ENCODE data around the gene SBSN.

SBSN gene

GRCh38 chr19:35519291-35519690, 8.8 kb downstream of the SBSN start:
- Histone ChIP-seq H3K4me1 (ENCODE audit: insufficient read depth, low read length, poor library complexity, severe bottlenecking) (no peaks in the 10 kb centered on the region), H3K27me3 (ENCODE audit: insufficient read depth, low read length, poor library complexity, severe bottlenecking) (no peaks in the 10 kb centered on the region), H3K4me3 (ENCODE audit: low read length, poor library complexity, severe bottlenecking) (no peak overlapping the region), H3K9me3 (ENCODE audit: insufficient read depth, low read depth, low read length) (no peaks in the 10 kb centered on the region), H3K9ac (ENCODE audit: low read depth, low read length, poor library complexity, severe bottlenecking) (no peak overlapping the region), H3K36me3 (ENCODE audit: insufficient read depth, low read length) (no peaks in the 10 kb centered on the region), H3F3A (ENCODE audit: low read depth) (no peaks in the 10 kb centered on the region), H3K9me2 (replicated peaks; ENCODE audit: low read depth, low read length) (no peaks in the 10 kb centered on the region), H3K79me2 (ENCODE audit: insufficient read depth, low read length) (no peaks in the 10 kb centered on the region), H4K20me1 (ENCODE audit: insufficient read depth, low read length, poor library complexity, severe bottlenecking) (no peaks in the 10 kb centered on the region), H3K4me2 (ENCODE audit: low read depth, low read length, poor library complexity, severe bottlenecking) (no peak overlapping the region), H2AFZ (ENCODE audit: low read length) (no peak overlapping the region)
- TF ChIP-seq EZH2phosphoT487 (IDR thresholded peaks at IDR 0.05; ENCODE audit: borderline replicate concordance): no peak
- TF ChIP-seq CTCF (conservative IDR thresholded peaks at IDR 0.05; ENCODE audit: low read length): no peak

- Histone ChIP-seq H3K79me2 (ENCODE audit: insufficient read depth, low read length) (no peaks in the 10 kb centered on the region), H2AFZ (ENCODE audit: low read length) (no peak overlapping the region), H3K9me3 (ENCODE audit: insufficient read depth, low read depth, low read length) (no peaks in the 10 kb centered on the region), H3K4me3 (ENCODE audit: low read length, poor library complexity, severe bottlenecking) (no peak overlapping the region), H4K20me1 (ENCODE audit: insufficient read depth, low read length, poor library complexity, severe bottlenecking) (no peaks in the 10 kb centered on the region), H3K4me2 (ENCODE audit: low read depth, low read length, poor library complexity, severe bottlenecking) (no peak overlapping the region), H3K4me1 (ENCODE audit: insufficient read depth, low read length, poor library complexity, severe bottlenecking) (no peaks in the 10 kb centered on the region), H3K9ac (ENCODE audit: low read depth, low read length, poor library complexity, severe bottlenecking) (no peak overlapping the region), H3F3A (ENCODE audit: low read depth) (no peaks in the 10 kb centered on the region), H3K27me3 (ENCODE audit: insufficient read depth, low read length, poor library complexity, severe bottlenecking) (no peaks in the 10 kb centered on the region), H3K9me2 (replicated peaks; ENCODE audit: low read depth, low read length) (no peaks in the 10 kb centered on the region), H3K36me3 (ENCODE audit: insufficient read depth, low read length) (no peaks in the 10 kb centered on the region)
- TF ChIP-seq CTCF (conservative IDR thresholded peaks at IDR 0.05; ENCODE audit: low read length): no peak
- no peak for TF ChIP-seq EZH2phosphoT487 (IDR thresholded peaks at IDR 0.05; ENCODE audit: borderline replicate concordance)
These were observed 9.8 kb downstream of the SBSN start for GRCh38 chr19:35518313-35518712.

- TF ChIP-seq CTCF (conservative IDR thresholded peaks at IDR 0.05; ENCODE audit: low read length) (no peak), EZH2phosphoT487 (IDR thresholded peaks at IDR 0.05; ENCODE audit: borderline replicate concordance) (no peak)
- no peaks in the 10 kb centered on the region for H3K79me2 ChIP-seq (ENCODE audit: insufficient read depth, low read length)
- H3K4me2 ChIP-seq (ENCODE audit: low read depth, low read length, poor library complexity, severe bottlenecking): no peak overlapping the region
- H3K9me3 ChIP-seq (ENCODE audit: insufficient read depth, low read depth, low read length): no peaks in the 10 kb centered on the region
- no peaks in the 10 kb centered on the region for H3K27me3 ChIP-seq (ENCODE audit: insufficient read depth, low read length, poor library complexity, severe bottlenecking)
- no peaks in the 10 kb centered on the region for H3K4me1 ChIP-seq (ENCODE audit: insufficient read depth, low read length, poor library complexity, severe bottlenecking)
- H4K20me1 ChIP-seq (ENCODE audit: insufficient read depth, low read length, poor library complexity, severe bottlenecking): no peaks in the 10 kb centered on the region
- H3F3A ChIP-seq (ENCODE audit: low read depth): no peaks in the 10 kb centered on the region
- no peak overlapping the region for H2AFZ ChIP-seq (ENCODE audit: low read length)
- no peaks in the 10 kb centered on the region for H3K9me2 ChIP-seq (replicated peaks; ENCODE audit: low read depth, low read length)
- H3K4me3 ChIP-seq (ENCODE audit: low read length, poor library complexity, severe bottlenecking): no peak overlapping the region
- H3K9ac ChIP-seq (ENCODE audit: low read depth, low read length, poor library complexity, severe bottlenecking): no peak overlapping the region
- H3K36me3 ChIP-seq (ENCODE audit: insufficient read depth, low read length): no peaks in the 10 kb centered on the region
These were observed 10.8 kb downstream of the SBSN start for GRCh38 chr19:35517342-35517741.

Measured in Loucy (cell line).